ENCODE results near the gene ZBTB16.
A peak's percentile ranks its signal among the peaks of the same experiment; 100 is the strongest.

Gene ZBTB16

DNA sequence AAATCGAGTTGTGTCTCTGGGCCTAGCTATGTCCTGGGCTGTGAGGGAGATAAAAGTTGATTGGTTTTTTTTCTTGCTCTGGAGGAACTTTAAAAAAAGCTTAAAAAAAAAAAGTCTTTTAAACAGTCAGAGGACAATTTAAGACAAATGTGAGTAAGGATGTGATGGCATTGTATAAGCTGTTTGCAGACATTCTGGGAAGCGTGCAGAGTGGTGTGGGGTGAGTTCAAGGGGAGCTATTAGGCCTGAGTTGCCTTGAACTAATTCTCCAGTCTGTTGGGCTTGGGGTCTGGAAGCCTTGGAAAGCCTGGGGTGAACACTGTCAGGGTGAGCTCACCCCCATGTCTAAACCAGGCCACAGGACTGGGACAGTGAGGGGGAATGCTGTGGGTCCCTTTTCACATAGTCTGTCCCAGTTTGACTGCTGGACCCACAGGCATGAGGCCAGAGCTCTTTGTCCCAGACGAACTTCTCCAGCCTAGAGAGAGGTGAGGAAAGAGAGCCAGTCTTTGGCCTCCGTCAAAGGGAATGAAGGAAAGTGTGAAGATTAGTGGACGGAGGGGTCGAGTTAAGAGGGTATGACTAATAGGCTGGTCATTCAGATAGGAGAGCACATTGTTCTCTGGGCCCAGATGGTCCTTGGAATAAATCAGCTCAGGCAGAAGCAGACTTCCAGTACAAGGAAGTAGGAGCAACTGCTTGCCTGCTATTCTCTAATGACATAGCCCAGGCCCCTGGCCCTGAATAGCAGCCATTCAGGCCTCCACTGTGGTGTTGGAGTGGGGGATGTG, 160.2 kb downstream of the ZBTB16 start:
- no peak for DNase-seq

DNA sequence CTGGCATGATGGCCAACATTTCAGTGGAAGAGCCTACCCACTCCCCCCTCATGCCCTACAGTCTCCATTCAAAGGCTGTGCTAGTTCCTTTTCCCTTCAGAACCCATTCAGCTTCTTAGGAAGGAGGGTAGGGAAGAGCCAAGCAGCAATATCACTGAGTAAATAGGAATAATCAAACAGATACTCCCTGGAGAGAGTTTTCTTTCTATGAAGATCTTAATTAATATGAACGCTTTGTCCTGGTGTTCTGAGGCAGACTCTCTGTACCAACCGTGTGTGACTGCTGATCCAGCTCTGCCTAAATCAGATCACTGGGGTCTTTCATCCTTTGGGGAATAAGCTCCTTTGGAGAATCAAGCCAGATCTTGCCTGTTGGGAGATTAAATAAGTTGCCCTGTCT, 161.5 kb downstream of the ZBTB16 start:
- no peak for DNase-seq

DNA sequence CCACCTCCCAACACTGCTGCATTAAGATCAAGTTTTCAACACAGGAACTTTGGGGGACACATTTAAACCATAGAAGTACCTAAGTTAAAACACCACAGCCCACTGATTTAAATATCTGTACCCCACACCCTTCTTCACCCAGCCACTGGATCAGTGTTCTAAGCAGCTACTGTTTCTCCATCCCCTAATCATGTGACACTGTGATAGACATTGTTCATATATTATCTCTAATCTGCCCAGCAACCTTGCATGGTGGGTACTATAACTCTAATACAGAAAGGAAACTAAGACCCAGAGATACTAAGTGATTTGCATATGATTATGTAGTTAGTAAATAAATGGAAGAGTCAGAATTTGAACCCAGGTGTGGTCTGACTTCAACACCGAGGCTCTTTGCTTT, 166.2 kb downstream of the ZBTB16 start:
- DNase-seq = no peak

DNA sequence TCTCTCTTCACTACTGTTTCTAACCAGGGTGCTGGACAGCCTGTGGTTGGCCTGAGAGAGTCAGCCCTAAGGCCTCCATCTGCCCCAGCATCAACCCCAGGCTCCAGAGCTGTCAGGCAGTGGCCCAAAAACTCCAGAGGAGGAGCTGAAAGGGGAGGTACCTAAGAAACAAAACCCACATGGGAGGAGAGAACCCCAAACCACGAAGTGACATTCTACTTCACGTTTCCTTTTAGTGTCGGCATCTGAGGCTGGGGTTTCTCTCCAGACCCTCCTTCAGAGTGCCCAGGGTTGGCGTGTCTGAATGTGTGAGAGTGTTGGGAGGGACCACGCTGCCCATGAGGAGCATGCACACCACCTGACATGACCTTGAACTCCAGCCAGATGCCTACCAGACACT, 166.8 kb downstream of the ZBTB16 start:
- DNase-seq = no peak

DNA sequence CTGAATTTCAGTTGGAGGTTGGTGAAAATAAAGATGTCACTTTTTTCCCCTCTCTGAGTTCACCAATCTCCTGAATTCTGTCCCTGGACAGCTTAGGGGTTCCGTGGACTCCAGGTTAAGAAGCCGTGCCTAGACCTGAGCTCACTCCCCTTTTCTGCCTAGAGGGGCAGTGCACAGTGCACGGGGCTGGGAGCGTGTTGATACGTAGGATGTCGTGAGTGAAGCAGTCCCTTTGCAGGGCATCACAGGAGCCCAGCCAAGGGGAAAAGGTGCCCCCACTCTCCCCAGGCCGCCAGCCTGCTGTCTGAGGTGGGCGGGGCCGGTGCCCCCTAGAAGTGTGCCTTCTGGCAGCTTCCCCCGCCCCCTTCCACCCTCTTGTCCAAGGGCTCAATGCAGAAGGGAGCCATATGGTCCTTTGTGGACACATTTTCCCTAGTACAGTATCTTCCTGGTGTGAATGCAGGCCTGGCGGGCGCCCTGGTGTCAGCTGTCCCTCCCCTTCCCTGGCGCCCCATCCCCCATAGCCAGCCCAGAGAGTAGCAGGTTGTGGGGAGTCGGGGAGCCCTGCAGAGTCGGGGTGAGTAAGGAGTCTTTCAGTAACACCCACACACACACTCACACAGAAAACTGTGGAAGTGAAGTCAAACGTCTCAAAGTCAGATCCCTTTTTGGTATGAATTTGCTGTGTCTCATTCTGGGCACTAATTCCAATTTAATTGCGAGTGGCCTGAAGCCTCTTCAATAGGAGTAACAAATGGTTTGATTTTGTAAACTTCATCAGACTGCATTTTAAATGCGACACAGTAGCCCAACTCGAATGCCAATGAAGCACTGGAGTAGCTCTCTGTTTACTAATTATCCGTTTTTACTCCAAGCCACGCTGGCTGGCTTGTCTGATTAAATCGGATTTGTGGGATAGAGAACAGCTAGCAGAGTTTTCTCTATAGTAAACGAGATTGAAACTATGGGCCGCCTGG, 169.2 kb downstream of the ZBTB16 start:
- no peak for DNase-seq

DNA sequence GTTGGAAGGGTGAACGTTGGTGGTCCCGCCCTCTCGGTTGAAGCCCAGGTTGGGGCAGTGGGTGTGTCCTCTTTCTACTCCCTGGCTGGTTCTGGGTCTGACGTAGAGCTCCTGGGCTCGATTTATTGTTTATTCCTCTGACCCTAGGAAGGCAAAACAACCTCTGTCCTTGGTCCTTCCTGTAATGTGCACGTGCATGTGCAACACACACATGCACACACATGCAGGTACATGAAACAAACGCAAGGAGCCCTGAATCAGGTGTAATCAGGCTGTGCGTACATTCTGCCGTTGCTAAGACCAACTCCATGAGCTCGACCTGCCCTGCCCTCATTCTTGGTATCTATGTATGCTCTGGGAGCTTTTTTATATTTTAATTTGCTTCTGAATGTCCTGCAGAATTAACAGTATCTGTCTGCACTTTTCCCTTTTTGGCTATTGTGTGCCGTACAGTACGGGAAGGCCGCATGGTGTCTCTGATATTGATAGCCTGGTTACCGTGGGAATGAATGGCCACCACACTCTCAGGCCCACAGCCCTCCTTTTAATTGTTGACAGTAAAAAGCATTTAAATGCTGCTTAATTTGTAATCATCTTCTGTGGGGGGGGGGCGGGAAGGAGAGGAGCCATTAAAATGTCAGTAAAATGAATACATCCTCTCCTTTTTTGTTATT, 170.7 kb downstream of the ZBTB16 start:
- no peak for DNase-seq

DNA sequence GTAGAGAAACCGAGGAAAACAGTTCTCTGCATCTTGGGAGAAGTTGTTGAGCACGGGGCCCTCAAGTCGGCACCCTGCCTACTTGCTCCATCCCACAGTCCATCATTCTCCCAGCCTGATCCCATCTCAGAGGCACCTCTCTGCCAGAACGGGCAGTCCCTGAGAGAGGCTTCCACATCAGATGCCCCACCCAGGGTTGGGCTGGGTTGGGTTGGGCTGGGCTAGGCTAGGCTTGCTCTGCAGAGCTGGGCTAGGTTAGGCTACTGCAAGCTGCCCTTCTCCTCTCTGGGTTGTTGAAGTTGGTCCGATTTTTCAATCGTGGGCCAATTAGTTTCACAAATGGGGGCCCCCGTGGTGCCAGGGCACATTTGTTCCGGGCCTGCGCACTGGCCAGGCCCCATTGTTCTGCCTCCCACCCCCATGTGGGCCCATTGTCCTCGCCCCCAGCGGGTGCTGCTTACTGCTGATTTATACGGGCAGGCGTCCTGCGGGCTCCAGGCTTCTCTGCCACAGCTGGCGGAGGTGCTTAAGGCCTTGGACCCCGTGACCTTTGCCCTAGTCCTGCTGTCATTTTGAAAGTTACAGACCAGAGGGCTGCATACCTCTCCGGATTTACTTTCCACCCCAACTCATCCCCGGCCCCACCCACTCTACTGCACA, 173.0 kb downstream of the ZBTB16 start:
- DNase-seq = no peak

DNA sequence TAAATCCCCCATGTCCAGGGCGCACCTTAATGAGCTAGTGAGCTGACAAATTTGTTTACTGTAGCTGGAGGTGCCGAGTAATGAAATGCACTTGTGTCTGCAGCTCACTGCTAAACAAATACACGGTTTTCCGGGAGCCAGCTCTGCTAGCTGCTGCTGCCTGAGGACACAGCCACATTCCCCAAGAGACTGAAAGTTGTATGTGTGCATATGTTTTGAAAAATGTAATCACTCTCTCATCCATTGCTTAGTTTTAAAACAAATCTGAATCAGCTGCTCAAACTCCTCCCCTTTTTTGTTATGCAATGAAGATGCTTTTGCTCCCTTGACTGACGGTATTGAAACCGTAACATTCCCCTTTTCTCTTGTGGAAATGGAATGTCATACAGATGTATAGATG, 174.2 kb downstream of the ZBTB16 start:
- DNase-seq = peak; percentile 18

DNA sequence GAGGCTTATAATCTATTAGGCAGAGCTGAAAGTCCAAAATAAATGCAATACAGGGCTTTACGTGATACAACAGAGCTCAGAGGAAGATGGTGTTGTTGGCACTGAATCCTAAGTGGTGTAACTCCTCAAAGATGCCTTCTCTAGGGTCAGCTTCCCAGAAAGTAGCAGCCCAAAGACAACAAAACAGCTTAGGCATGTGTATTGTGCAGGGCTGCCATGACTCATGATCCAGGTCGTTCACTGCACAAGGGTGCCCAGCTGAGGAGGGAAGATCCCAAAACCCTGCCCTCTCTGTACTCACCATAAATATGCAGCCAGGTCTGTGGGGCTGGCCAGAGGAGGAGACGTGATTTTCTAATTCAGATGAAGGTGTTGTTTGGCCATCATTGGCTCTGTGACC, 177.3 kb downstream of the ZBTB16 start:
- no peak for DNase-seq

DNA sequence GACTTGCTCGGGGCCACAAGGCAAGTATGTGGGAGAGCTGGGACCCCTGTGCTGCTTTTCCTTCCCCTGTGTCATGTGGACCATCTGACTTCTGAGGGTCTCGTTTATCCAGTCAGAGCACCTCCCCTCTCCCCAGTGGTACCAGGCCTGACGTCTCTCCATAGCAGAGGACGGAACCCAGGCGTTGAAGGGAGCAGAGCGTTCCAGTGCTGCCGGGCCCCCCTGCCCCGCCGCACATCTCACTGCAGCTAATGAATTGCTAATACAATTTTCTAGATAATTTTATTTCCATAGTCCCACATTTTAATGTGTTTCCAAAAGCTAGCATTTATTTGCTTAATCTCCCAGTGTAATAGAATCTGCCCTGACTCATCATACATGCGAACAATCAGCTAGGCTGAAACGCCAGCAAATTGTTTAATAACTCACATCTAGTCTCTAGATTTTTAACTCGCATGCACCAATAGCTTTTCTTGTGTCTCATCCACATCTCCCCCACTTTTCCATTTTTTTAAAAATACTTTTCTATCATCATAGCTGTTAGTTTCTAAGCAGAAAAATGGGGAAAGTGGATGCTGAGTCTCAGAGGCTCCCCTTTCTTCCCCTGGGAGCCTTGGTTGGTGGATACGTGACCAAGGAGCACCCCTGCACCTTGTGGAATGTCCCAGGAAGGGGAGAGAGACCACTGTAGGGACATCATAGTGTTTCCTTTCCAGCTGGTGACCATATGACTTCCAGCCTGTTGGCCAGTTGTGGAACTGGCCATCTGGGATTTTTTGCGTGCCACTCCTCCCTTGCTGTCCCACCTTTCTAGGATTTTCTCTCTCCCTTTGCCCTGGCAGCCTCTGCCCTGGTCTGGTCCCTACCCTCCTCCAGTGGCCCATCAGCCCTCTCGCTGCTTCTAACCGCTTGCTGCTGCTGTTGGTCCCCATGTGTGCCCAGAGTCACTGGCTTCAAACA, 178.1 kb downstream of the ZBTB16 start:
- no peak for DNase-seq

DNA sequence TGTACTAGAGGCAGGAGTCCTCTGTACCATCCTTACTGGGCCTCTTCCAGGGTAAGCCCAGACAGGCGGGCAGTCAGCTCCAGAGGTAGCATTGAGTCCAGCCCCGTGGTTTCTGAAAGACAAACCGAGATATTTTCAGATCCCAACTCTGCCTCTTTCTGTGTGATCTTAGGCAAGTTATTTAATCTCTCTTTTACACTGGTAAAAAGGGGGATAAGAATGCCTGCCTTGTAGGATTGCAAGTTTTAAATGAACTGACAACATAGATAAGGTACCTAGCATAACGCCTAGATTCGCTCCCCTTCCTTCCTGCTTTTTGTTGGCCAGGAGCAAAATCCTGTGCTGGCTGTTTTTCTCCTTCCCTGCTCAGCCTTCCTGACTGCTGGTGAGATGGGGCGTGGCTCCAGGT, 180.2 kb downstream of the ZBTB16 start:
- no peak for DNase-seq

DNA sequence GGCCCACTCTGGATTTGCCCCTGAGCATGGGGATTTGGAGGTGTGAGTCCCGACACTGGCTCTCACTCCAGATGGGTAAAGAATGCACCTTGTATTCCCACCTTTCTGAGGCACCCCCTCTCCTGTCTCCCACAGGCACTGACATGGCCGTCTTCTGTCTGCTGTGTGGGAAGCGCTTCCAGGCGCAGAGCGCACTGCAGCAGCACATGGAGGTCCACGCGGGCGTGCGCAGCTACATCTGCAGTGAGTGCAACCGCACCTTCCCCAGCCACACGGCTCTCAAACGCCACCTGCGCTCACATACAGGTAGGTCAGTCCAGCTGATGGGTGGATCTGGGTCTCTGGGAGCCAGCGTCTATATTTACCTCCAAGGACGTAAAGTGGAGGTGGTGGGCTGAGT, 182.5 kb downstream of the ZBTB16 start:
- no peak for DNase-seq

DNA sequence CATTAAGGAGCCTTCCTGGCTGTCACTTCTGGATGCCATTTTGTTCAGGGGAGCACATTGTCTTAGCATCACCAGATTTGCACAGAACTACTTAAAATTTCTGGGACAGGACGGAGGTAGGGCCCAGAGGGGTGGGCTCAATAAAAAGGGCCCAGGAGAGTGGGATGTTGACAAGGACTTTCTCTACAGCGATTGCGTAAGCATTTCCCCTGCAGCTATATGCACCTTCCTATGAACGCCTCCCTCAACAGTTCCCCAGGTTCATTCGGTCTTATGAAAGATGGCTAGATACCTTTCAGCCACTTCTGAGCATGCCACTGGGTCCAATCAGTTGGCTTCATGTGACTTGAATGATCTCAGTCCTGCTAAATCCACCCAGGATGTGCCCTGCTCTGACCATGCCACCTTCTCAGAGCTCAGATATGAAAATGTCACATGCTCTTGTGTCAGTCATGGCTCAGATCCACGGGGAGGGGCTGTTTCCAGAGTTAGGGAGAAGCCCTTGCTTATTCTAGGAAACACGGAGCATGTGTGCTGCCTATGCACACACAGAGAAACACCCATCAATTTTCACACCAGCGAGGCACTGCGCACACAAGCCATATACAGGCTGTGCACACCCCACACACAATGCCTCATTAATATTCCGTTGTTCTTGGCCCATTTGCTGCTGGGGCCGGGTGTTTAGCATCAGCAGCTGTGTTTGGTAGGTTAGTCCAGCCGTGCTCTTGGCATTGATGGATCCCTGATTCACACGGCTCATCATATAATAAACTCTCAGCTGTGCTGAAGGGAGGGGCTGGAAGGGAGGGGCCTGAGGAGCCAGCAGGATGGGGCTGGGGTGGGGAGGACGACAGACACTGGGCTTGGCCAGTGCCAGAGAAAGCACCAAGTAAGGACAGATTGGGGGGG, 184.2 kb downstream of the ZBTB16 start:
- peak; percentile 87 for DNase-seq

DNA sequence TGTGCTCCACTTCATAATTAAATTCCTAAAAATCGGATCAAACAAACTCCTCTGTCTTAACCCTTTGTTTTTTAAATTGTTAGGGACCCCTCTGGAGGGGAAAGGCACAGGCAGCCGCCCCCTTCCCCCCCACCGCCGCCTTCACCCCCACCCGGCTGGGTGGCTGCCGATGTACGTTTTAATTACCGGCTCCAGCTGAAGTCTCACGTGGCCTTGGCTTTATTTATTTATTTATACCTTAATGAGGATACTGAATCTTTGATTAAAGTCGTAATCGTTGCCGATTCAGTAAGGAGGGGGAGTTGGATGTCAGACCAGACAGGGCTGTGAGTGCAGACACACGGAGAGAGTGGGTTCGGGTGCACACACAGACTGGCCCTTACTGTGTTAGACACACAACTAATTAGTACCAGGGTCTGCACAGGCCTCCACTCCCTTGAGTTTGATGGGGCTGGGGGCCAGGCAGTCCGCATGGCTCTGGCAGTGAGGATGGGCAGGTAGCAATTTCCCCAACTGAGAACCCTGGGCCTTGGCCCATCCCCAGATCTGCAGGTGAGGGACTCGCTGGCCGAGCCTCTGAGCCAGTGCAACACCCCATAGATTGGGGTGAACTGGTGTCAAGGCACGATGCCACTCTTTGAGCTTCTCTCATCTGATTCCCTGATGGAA, 185.3 kb downstream of the ZBTB16 start:
- DNase-seq = no peak

DNA sequence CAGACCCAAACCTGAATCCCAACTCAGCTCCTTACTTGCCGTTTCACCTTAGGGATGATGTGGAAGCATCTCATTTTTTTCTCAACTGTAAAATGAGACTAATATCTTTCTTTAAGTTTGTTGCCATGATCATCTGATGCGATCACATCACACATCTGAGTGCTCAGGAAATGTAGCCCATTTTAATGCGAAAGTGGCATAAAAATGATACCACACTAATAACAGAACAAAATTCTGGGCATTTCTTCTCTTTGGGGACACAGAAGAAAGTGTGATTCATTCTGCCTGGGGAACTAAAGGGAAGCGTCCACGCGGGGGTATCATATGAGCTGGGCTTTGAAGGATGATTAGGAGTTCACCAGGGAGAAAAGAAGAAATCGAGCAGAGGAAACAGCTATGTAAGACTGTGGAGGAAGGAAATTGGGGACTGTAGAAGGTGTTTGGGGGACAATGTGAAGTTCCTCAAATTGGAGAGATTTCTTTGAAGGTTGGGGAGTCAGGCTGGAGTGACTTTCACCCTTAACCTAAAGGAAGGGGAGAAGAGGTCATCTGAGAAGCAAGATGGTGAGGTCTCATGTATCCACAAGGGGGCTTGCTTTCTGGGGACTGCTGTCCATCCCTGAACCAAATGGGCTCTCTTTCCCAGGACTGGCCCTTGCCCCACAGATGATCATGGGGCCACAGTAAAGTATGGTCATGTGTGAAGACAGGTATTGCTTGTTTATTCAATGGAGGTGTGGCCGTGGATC, 187.0 kb downstream of the ZBTB16 start:
- no peak for DNase-seq

DNA sequence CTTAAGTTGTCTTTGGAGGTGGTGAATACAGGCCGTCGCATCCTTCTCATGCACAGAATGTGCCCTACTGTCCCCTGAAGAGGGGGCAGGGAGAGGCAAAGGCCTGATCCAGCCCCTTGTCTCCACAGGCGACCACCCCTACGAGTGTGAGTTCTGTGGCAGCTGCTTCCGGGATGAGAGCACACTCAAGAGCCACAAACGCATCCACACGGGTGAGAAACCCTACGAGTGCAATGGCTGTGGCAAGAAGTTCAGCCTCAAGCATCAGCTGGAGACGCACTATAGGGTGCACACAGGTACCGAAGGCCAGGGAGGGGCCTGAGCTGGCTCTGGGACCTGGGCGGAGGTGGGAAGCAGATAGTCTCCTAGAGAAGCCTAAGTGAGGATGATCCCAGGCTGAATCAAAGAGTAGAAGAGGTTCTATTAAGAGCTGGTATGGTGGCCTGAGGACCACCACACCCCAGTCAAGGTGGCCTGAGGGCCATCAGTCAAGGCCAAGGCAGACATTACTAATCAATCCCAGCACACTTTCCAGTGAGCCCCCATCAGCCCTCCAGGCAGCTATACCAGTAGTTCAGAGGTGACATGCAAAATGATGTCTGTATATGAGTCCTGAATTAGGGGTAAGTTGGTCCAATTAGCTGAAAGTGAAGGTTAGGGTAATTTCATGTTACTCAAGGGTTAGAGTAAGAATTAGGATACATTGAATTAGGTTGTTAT, 187.7 kb downstream of the ZBTB16 start:
- no peak for DNase-seq

DNA sequence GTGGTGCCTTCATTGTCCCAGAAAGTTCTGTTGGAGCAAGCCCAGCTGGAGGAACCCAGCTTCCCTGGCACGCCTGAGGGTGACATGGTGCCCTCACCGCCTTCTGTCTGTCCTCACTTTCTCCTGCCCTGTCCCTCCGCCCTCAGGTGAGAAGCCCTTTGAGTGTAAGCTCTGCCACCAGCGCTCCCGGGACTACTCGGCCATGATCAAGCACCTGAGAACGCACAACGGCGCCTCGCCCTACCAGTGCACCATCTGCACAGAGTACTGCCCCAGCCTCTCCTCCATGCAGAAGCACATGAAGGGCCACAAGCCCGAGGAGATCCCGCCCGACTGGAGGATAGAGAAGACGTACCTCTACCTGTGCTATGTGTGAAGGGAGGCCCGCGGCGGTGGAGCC, 190.7 kb downstream of the ZBTB16 start:
- no peak for DNase-seq

DNA sequence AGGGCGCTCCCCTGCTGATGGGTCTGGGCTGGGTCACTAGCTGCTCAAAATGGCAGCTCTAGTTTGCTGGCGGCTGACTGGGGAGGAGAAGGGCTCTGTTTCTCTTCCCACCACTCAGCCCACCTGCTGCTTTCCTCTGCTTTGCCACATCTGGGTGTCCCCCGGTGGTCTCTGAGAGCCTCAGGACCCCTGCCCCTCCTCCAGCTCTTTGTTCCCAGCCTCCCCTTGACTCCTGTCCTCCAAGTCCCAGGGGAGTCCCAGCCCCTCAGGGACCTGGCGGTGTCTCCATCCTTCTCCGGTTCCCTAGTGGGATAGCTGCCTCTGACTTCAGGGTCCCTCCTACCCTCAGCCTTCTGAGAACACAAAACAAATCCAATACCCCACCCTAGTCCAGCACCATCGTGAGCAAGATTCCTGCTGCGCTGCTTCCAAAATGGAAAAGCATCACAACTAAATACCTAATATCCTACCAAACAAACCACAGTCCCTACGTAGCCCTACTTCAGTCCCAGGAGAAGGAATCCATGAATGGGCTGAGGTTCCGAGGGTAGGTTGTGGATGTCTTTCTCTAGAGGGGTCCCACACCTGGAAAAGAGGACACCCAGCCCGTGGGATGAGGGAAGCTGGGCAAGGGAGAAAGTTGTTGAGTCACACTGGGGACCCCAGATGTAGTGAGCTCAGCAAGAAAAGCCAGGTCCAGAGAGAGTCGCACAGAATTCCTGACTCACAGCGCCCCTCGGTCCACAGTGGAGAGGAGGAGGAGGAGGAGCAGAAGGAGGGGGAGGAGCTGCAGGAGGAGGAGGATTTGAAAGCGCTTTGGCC, 191.7 kb downstream of the ZBTB16 start:
- no peak for DNase-seq

Data from NCI-H1417 treated with DMSO at 0.1 percent for 48 hours (cell line).